Measurements from ENCODE around the gene ZBTB25.

Gene ZBTB25

GRCh38 chr14:64549016-64549415 is 45.4 kb upstream of the ZBTB25 start:
- TF ChIP-seq RAD21 (IDR thresholded peaks at IDR 0.05; ENCODE audit: low read depth): no peak
- TF ChIP-seq YY1 (IDR thresholded peaks at IDR 0.05; ENCODE audit: low read depth): no peak
- no peak for TF ChIP-seq TCF12 (IDR thresholded peaks at IDR 0.05; ENCODE audit: low read depth)
- no peak for TF ChIP-seq USF1 (IDR thresholded peaks at IDR 0.05)
- TF ChIP-seq TEAD4 (IDR thresholded peaks at IDR 0.05): no peak
- no peak for TF ChIP-seq EGR1 (IDR thresholded peaks at IDR 0.05)
- TF ChIP-seq FOXM1 (IDR thresholded peaks at IDR 0.05; ENCODE audit: borderline replicate concordance, low read depth): no peak
- TF ChIP-seq TAF1 (IDR thresholded peaks at IDR 0.05; ENCODE audit: low read depth): no peak
- no peak for TF ChIP-seq CREB1 (IDR thresholded peaks at IDR 0.05; ENCODE audit: low read depth)
- no peak for TF ChIP-seq ZBTB7A (IDR thresholded peaks at IDR 0.05; ENCODE audit: low read depth)
- TF ChIP-seq, protein P1, sequence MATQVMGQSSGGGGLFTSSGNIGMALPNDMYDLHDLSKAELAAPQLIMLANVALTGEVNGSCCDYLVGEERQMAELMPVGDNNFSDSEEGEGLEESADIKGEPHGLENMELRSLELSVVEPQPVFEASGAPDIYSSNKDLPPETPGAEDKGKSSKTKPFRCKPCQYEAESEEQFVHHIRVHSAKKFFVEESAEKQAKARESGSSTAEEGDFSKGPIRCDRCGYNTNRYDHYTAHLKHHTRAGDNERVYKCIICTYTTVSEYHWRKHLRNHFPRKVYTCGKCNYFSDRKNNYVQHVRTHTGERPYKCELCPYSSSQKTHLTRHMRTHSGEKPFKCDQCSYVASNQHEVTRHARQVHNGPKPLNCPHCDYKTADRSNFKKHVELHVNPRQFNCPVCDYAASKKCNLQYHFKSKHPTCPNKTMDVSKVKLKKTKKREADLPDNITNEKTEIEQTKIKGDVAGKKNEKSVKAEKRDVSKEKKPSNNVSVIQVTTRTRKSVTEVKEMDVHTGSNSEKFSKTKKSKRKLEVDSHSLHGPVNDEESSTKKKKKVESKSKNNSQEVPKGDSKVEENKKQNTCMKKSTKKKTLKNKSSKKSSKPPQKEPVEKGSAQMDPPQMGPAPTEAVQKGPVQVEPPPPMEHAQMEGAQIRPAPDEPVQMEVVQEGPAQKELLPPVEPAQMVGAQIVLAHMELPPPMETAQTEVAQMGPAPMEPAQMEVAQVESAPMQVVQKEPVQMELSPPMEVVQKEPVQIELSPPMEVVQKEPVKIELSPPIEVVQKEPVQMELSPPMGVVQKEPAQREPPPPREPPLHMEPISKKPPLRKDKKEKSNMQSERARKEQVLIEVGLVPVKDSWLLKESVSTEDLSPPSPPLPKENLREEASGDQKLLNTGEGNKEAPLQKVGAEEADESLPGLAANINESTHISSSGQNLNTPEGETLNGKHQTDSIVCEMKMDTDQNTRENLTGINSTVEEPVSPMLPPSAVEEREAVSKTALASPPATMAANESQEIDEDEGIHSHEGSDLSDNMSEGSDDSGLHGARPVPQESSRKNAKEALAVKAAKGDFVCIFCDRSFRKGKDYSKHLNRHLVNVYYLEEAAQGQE (IDR thresholded peaks at IDR 0.05; ENCODE audit: low read depth): no peak
- TF ChIP-seq, protein P2, sequence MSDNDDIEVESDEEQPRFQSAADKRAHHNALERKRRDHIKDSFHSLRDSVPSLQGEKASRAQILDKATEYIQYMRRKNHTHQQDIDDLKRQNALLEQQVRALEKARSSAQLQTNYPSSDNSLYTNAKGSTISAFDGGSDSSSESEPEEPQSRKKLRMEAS (IDR thresholded peaks at IDR 0.05): no peak
- TF ChIP-seq NFIC (IDR thresholded peaks at IDR 0.05): no peak
- no peak for TF ChIP-seq EP300 (IDR thresholded peaks at IDR 0.05; ENCODE audit: borderline replicate concordance)

DNA sequence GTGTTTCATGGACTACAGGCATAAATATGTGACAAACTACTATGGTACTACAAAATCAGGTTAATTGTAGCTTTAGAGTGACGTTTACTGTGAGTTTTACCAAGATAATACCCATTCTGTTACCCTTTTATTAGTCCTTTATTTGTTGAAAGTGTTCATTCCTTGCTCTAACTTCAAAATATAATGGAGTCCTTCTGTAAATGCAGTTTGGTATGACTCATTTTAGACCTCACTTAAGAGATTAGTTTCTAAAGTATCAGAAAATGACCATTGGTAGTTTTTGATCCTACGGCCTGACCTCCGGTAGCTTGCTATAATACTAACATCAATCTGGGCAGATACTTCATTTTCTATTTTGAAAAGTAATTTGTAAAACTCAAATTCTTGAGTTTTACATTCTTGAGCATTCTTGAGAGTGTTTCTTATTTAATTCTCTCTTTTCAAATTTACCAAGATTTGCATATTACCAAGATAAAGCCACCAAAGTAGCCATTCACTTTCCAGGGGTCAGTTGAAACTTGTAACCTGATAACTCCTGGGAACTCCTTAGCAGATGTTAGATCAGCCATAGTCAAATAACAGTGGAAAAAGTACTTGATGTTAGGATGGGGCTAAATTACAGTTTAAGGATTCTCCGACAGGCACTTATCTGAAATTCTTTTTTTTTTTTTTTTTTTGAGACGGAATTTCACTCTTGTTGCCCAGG is 41.1 kb upstream of the ZBTB25 start:
- no peak for TF ChIP-seq EGR1 (IDR thresholded peaks at IDR 0.05)
- no peak for TF ChIP-seq TCF12 (IDR thresholded peaks at IDR 0.05; ENCODE audit: low read depth)
- no peak for TF ChIP-seq TAF1 (IDR thresholded peaks at IDR 0.05; ENCODE audit: low read depth)
- TF ChIP-seq CREB1 (IDR thresholded peaks at IDR 0.05; ENCODE audit: low read depth): no peak
- no peak for TF ChIP-seq RAD21 (IDR thresholded peaks at IDR 0.05; ENCODE audit: low read depth)
- no peak for TF ChIP-seq FOXM1 (IDR thresholded peaks at IDR 0.05; ENCODE audit: borderline replicate concordance, low read depth)
- TF ChIP-seq NFIC (IDR thresholded peaks at IDR 0.05): no peak
- TF ChIP-seq, protein P1 (IDR thresholded peaks at IDR 0.05; ENCODE audit: low read depth): no peak
- TF ChIP-seq YY1 (IDR thresholded peaks at IDR 0.05; ENCODE audit: low read depth): no peak
- TF ChIP-seq, protein P2 (IDR thresholded peaks at IDR 0.05): no peak

DNA sequence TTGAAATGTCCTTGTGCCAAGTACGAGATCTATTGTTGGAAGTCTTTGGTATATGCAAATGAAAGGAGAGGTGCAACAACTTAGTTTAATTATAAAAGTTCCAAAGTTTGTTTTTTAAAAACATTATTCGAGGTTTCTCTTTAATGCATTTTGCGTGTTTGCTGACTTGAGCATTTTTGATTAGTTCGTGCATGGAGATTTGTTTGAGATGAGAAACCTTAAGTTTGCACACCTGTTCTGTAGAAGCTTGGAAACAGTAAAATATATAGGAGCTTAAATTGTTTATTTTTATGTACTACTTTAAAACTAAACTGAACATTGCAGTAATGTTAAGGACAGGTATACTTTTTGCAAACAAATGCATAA is 39.2 kb upstream of the ZBTB25 start:
- TF ChIP-seq CEBPB (IDR thresholded peaks at IDR 0.05) (no peak), RAD21 (IDR thresholded peaks at IDR 0.05; ENCODE audit: low read depth) (no peak), USF1 (IDR thresholded peaks at IDR 0.05) (no peak), EGR1 (IDR thresholded peaks at IDR 0.05) (no peak), TCF12 (IDR thresholded peaks at IDR 0.05; ENCODE audit: low read depth) (no peak), YY1 (IDR thresholded peaks at IDR 0.05; ENCODE audit: low read depth) (no peak), CREB1 (IDR thresholded peaks at IDR 0.05; ENCODE audit: low read depth) (no peak), TAF1 (IDR thresholded peaks at IDR 0.05; ENCODE audit: low read depth) (no peak), FOXM1 (IDR thresholded peaks at IDR 0.05; ENCODE audit: borderline replicate concordance, low read depth) (no peak), TEAD4 (IDR thresholded peaks at IDR 0.05) (no peak), EP300 (IDR thresholded peaks at IDR 0.05; ENCODE audit: borderline replicate concordance) (no peak), NFIC (IDR thresholded peaks at IDR 0.05) (no peak), ZBTB7A (IDR thresholded peaks at IDR 0.05; ENCODE audit: low read depth) (no peak)
- TF ChIP-seq, protein P2 (IDR thresholded peaks at IDR 0.05): no peak
- TF ChIP-seq, protein P1 (IDR thresholded peaks at IDR 0.05; ENCODE audit: low read depth): no peak

All from Ishikawa (cell line).